CD4-positive, alpha-beta T cell (primary cell): ENCODE data around the gene CCL25. TPM values are rescaled to one million over a fixed set of nuclear protein-coding genes. Genes with fewer than 3 reads are reported as not detected.
"Not testable (repeated sequence)": the region's sequence is repeated elsewhere in the genome, so short reads cannot be mapped to it uniquely, and the experiment has no call there.

Experiments
- ATAC-seq: fragments of 200-7000 bp; cut with Tn5 transposase; one replicate; pipeline ENCODE4 v1.10.0; 2022; ENCODE audit warnings: mild to moderate bottlenecking; ENCODE audit not compliant: poor library complexity
- CTCF ChIA-PET: fragments of 350-600 bp; sonication (Branson Sonifier 250); formaldehyde crosslinking; loops from one replicate; lab custom pipeline; 2021; ENCODE audit warnings: antibody characterized with exemption, inconsistent platforms; lab: Charles Lee
- POLR2A ChIA-PET: fragments of 350-600 bp; sonication (Branson Sonifier 250); formaldehyde crosslinking; loops from one replicate; lab custom pipeline; 2021; ENCODE audit warnings: antibody characterized with exemption, inconsistent platforms; lab: Charles Lee
- DNase-seq, 14 experiments: peaks; one replicate each; pipeline ENCODE4 v3.0.0-alpha.2; 2013 to 2020; ENCODE audit warnings: mixed read lengths in 2 of 14
- H3K27ac ChIP-seq, 2 donors: one replicate each; pipeline versions ENCODE4 v1.5.1 to v1.7.0; 2013; ENCODE audit warnings: low read length in 2 of 2, low read depth in 1 of 2, mild to moderate bottlenecking in 1 of 2
- H3K27me3 ChIP-seq, 2 experiments: 1 replicate in 1 of 2; 2 replicates in 1 of 2; pipeline versions ENCODE4 v1.6.1 to v1.7.0; 2013; ENCODE audit warnings: low read length in 2 of 2, control low read depth in 1 of 2, mild to moderate bottlenecking in 1 of 2, moderate library complexity in 1 of 2; ENCODE audit not compliant: insufficient read depth in 2 of 2, control insufficient read depth in 1 of 2
- H3K36me3 ChIP-seq: one replicate; pipeline ENCODE4 v1.6.1; 2013; ENCODE audit warnings: low read length, control low read depth; ENCODE audit not compliant: insufficient read depth
- H3K4me1 ChIP-seq: one replicate; pipeline ENCODE4 v1.6.1; 2013; ENCODE audit warnings: low read length, control low read depth; ENCODE audit not compliant: insufficient read depth
- H3K4me3 ChIP-seq: one replicate; pipeline ENCODE4 v1.5.1; 2013; ENCODE audit warnings: mild to moderate bottlenecking, low read length, moderate library complexity
- H3K9me3 ChIP-seq, 2 experiments: 1 replicate in 1 of 2; 2 replicates in 1 of 2; pipeline versions ENCODE4 v1.6.1 to v1.7.0; 2013; ENCODE audit warnings: low read length in 2 of 2, mild to moderate bottlenecking in 2 of 2, control low read depth in 1 of 2, moderate library complexity in 1 of 2; ENCODE audit not compliant: control insufficient read depth in 1 of 2, insufficient read depth in 1 of 2
- H3K27ac Mint-ChIP-seq: one replicate; pipeline ENCODE4 v1.8.0; 2020; ENCODE audit warnings: mixed read lengths
- H3K27me3 Mint-ChIP-seq: one replicate; pipeline ENCODE4 v1.8.0; 2021; ENCODE audit warnings: mixed read lengths
- H3K36me3 Mint-ChIP-seq: one replicate; pipeline ENCODE4 v1.8.0; 2021; ENCODE audit warnings: low read depth, mixed read lengths
- H3K4me1 Mint-ChIP-seq: one replicate; pipeline ENCODE4 v1.8.0; 2021; ENCODE audit warnings: low read depth, mixed read lengths
- H3K4me3 Mint-ChIP-seq: one replicate; pipeline ENCODE4 v1.8.0; 2020; ENCODE audit warnings: mild to moderate bottlenecking, mixed read lengths
- H3K9me3 Mint-ChIP-seq: one replicate; pipeline ENCODE4 v1.8.0; 2020; ENCODE audit warnings: mixed read lengths
- intact Hi-C, 2 experiments: fragments of 100-400 bp; cut with DNase I in 1 of 2; cut with micrococcal nuclease in 1 of 2; formaldehyde crosslinking; loops; one replicate each; pipeline versions ENCODE4 v1.15.1 to v1.9.0; 2023 to 2025; cut with DNase I, micrococcal nuclease
- total RNA-seq, 174 experiments: library from RNA in 2 of 174; stranded (reverse) in 2 of 174; gene quantifications; one replicate each; pipeline ENCODE4 v1.2.3 and lab custom pipeline; 2021 to 2026
- TF ChIP-seq, protein P1 (sequence below): fragments of 200-600 bp; IDR thresholded peaks from one replicate; pipeline ENCODE4 v1.8.0; 2022; ENCODE audit warnings: antibody characterized with exemption, mild to moderate bottlenecking

CCL25 gene
- total RNA-seq, 2 experiments from 2014 or later, result not detected

DNA sequence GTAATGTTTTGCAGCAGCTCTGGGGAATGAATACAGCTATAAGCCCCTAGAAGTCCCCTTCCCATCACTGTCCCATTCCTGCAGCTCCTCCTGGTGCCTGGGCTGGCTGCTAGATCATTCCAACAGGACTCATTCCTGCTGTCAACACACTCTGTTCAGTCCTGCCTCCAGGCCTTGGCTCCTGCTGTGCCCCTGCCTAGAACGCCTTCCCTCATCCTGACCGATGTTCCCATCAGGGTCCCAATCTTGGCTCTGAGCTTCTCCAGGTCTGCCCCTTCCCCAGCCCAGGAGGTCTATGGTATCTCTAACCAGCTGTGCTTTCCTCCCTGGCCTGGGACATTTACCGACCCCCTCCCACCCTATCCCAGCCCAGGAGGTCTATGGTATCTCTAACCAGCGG lies 48.8 kb downstream of the CCL25 start:
- ChIA-PET CTCF (no interaction called here), POLR2A (no interaction called here)
- Histone ChIP-seq H3K27me3 (peaks cover 0 to 4% of the 10 kb centered on the region in 2 experiments), H3K36me3 (no peaks in the 10 kb centered on the region), H3K4me1 (no peaks in the 10 kb centered on the region), H3K27ac (no peak overlapping the region), H3K4me3 (no peak overlapping the region), H3K9me3 (peaks cover 16 to 20% of the 10 kb centered on the region in 2 experiments)
- TF ChIP-seq, protein P1, sequence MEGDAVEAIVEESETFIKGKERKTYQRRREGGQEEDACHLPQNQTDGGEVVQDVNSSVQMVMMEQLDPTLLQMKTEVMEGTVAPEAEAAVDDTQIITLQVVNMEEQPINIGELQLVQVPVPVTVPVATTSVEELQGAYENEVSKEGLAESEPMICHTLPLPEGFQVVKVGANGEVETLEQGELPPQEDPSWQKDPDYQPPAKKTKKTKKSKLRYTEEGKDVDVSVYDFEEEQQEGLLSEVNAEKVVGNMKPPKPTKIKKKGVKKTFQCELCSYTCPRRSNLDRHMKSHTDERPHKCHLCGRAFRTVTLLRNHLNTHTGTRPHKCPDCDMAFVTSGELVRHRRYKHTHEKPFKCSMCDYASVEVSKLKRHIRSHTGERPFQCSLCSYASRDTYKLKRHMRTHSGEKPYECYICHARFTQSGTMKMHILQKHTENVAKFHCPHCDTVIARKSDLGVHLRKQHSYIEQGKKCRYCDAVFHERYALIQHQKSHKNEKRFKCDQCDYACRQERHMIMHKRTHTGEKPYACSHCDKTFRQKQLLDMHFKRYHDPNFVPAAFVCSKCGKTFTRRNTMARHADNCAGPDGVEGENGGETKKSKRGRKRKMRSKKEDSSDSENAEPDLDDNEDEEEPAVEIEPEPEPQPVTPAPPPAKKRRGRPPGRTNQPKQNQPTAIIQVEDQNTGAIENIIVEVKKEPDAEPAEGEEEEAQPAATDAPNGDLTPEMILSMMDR, result no peak
- Mint-ChIP-seq H3K4me1 (no peaks in the 10 kb centered on the region), H3K36me3 (no peaks in the 10 kb centered on the region), H3K9me3 (peaks cover 5% of the 10 kb centered on the region), H3K27ac (no peak overlapping the region), H3K27me3 (peaks cover 15% of the 10 kb centered on the region), H3K4me3 (no peak overlapping the region)
- intact Hi-C loops, result no loop called here
- ATAC-seq, result no peak
- DNase-seq, result no peak

DNA sequence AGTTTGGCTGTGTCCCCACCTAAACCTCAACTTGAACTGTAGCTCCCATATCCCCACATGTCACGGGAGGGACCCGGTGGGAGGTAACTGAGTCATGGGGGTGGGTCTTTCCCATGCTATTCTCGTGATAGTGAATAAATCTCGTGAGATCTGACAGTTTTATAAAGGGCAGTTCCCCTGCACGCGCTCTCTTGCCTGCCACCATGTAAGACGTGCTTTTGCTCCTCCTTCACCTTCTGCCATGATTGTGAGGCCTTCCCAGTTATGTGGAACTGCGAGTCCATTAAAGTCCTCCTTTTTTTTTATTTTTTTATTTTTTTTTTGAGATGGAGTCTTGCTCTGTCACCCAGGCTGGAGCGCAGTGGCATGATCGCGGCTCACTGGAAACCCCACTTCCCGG lies 49.4 kb downstream of the CCL25 start:
- H3K4me1 ChIP-seq, CTCF ChIA-PET, H3K4me3 ChIP-seq, H3K4me3 Mint-ChIP-seq, H3K27me3 ChIP-seq, H3K36me3 ChIP-seq, H3K4me1 Mint-ChIP-seq, ATAC-seq, H3K9me3 Mint-ChIP-seq, H3K27ac Mint-ChIP-seq, intact Hi-C loops, H3K27ac ChIP-seq, DNase-seq, H3K36me3 Mint-ChIP-seq, POLR2A ChIA-PET: not testable (repeated sequence)
- H3K27me3 Mint-ChIP-seq, result peaks cover 15% of the 10 kb centered on the region
- peaks cover 10 to 16% of the 10 kb centered on the region in 2 experiments for H3K9me3 ChIP-seq

DNA sequence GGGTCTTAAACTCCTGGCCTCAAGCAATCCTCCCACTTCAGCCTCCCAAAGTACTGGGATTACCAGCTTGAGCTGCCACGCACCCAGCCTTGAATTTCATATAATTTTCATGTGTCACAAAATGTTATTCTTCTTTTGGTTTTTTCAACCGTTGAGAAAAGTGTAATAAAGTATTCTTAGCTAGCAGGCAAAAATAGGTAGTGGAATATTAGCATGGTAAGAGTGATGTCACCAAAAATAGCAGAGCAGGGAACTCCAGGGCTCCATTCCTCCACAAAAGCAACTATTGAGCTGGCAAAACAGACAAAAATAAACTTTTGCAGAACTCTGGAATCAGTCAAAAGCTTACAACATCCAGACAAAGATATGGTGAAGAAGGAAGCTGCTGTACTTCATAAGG lies 52.9 kb downstream of the CCL25 start:
- no peaks in the 10 kb centered on the region for H3K4me1 ChIP-seq
- H3K36me3 Mint-ChIP-seq, result no peaks in the 10 kb centered on the region
- H3K36me3 ChIP-seq, result no peaks in the 10 kb centered on the region
- no peak overlapping the region for H3K27ac Mint-ChIP-seq
- peaks cover 23% of the 10 kb centered on the region for H3K27me3 Mint-ChIP-seq
- no peak for DNase-seq
- H3K27me3 ChIP-seq, result peaks cover 20 to 23% of the 10 kb centered on the region in 2 experiments
- ChIA-PET CTCF (no interaction called here), POLR2A (no interaction called here)
- H3K4me3 ChIP-seq, result no peak overlapping the region
- H3K27ac ChIP-seq, result no peak overlapping the region
- no peaks in the 10 kb centered on the region for H3K9me3 Mint-ChIP-seq
- intact Hi-C loops, result no loop called here
- peaks cover 0 to 34% of the 10 kb centered on the region in 2 experiments for H3K9me3 ChIP-seq
- H3K4me3 Mint-ChIP-seq, result no peak overlapping the region
- H3K4me1 Mint-ChIP-seq, result no peaks in the 10 kb centered on the region
- ATAC-seq, result no peak
- TF ChIP-seq, protein P1, result no peak

DNA sequence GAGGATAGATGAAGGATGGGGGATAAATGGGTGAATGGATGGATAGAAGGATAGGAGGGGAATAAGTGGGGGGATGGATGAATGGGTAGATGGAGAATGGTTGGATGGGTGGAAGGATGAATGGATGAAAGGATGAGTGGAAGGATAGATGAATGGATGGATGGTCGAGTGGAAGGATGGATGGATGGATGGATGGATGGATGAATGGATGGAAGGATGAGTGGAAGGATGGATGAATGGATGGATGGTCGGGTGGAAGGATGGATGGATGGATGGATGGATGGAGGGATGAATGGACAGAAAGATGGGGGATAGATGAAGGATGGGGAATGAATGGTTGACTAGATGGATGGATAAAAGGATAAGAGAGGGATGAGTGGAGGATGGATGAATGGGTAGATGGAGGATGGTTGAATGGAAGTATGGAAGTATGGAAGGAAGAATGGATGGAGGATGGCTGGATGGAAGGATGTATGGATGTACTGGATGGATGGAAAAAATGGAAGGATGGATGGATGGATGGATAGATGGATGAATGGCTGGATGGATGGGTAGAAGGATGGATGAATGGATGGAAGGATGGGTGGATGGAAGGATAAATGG lies 54.8 kb downstream of the CCL25 start:
- no peaks in the 10 kb centered on the region for H3K36me3 Mint-ChIP-seq
- POLR2A ChIA-PET, result no interaction called here
- H3K27me3 ChIP-seq, result peaks cover 20 to 23% of the 10 kb centered on the region in 2 experiments

More for the DNA sequence above, 54.8 kb downstream of the CCL25 start:
- H3K4me3 Mint-ChIP-seq, result no peak overlapping the region
- Histone ChIP-seq H3K4me1 (no peaks in the 10 kb centered on the region), H3K27ac (no peak overlapping the region), H3K9me3 (peaks cover 0 to 34% of the 10 kb centered on the region in 2 experiments), H3K36me3 (no peaks in the 10 kb centered on the region), H3K4me3 (no peak overlapping the region)
- CTCF ChIA-PET, result no interaction called here
- peaks cover 19% of the 10 kb centered on the region for H3K27me3 Mint-ChIP-seq
- ATAC-seq (no peak), DNase-seq (no peak)
- TF ChIP-seq, protein P1, result no peak
- no peaks in the 10 kb centered on the region for H3K4me1 Mint-ChIP-seq
- no peak overlapping the region for H3K27ac Mint-ChIP-seq
- H3K9me3 Mint-ChIP-seq, result no peaks in the 10 kb centered on the region
- intact Hi-C loops, result no loop called here
